HepG2 (cell line): Measurements from ENCODE around the gene SCT. TPM values are rescaled to one million over a fixed set of nuclear protein-coding genes. Genes with fewer than 3 reads are reported as not detected.

ENCODE experiments used
- HNF4G ChIP-seq, 2 experiments: sonication (generic) in 1 of 2; formaldehyde crosslinking in 1 of 2; IDR thresholded peaks; 2 replicates each; pipeline versions ENCODE4 v1.4.0 to v1.6.1; 2011 to 2020; ENCODE audit warnings: borderline replicate concordance in 2 of 2, low read depth in 2 of 2, mild to moderate bottlenecking in 2 of 2, low read length in 1 of 2, missing genetic modification reagents in 1 of 2, moderate library complexity in 1 of 2
- RBM22 ChIP-seq: fragments of 200-400 bp; formaldehyde crosslinking; optimal IDR thresholded peaks from 2 replicates; pipeline ENCODE3; 2017; ENCODE audit warnings: mild to moderate bottlenecking, low read length, moderate library complexity
- SMARCE1 ChIP-seq: fragments of 450-650 bp; IDR thresholded peaks from 2 replicates; pipeline ENCODE4 v1.6.1; 2017; ENCODE audit warnings: borderline replicate concordance
- ZBED4 ChIP-seq: sonication (generic); formaldehyde crosslinking; IDR thresholded peaks from 2 replicates; pipeline ENCODE4 v1.4.0; 2020; ENCODE audit warnings: missing genetic modification reagents, borderline replicate concordance
- ZBTB43 ChIP-seq: sonication (generic); formaldehyde crosslinking; conservative IDR thresholded peaks from 2 replicates; pipeline ENCODE4 v1.4.0; 2020; ENCODE audit warnings: missing genetic modification reagents
- ZFP1 ChIP-seq: IDR thresholded peaks from 2 replicates; pipeline ENCODE4 v1.6.1; 2016
- ZHX1 ChIP-seq: sonication (generic); formaldehyde crosslinking; IDR thresholded peaks from 2 replicates; pipeline ENCODE4 v1.8.1; 2022; ENCODE audit warnings: low read depth, mild to moderate bottlenecking, missing genetic modification reagents
- ZNF274 ChIP-seq: sonication (generic); formaldehyde crosslinking; IDR thresholded peaks from 2 replicates; pipeline ENCODE4 v1.5.1; 2020; ENCODE audit warnings: mild to moderate bottlenecking, missing genetic modification reagents
- ZNF318 ChIP-seq: sonication (generic); formaldehyde crosslinking; IDR thresholded peaks from 2 replicates; pipeline ENCODE4 v1.4.0; 2020; ENCODE audit warnings: mild to moderate bottlenecking, missing genetic modification reagents
- polyA plus RNA-seq, 8 experiments: library from polyadenylated mRNA; depleted of rRNA in 3 of 8; stranded (reverse) in 7 of 8; unstranded in 1 of 8; fragments of >200 nt; fragmentation: Illumina TruSeq in 4 of 8; extraction: Trizol in 4 of 8; gene quantifications; 2 replicates each; pipeline versions ENCODE4 v1.2.1 to v1.2.3, GENCODE V29; 2011 to 2016; ENCODE audit warnings: low read depth in 4 of 8, missing spikeins in 1 of 8, mixed read lengths in 1 of 8; ENCODE audit not compliant: insufficient read depth in 1 of 8
- total RNA-seq, 5 experiments: library from RNA; depleted of rRNA; stranded (reverse); fragments of >200 nt; fragmentation: Illumina TruSeq; extraction: Trizol; gene quantifications; 2 replicates each; pipeline ENCODE4 v1.2.3, GENCODE V29; 2016; ENCODE audit warnings: low read depth in 1 of 5

SCT gene
- total and polyA plus RNA-seq, 2 of the 13 experiments (the other 11 are each of a cell fraction or from before 2014, with no cell fraction given) = not detected

- TF ChIP-seq HNF4G (IDR thresholded peaks at IDR 0.05; ENCODE audit: borderline replicate concordance, low read depth, low read length) (peak; percentile 82), HNF4G (CRISPR knock-in tag; IDR thresholded peaks at IDR 0.05; ENCODE audit: borderline replicate concordance, low read depth) (no peak; the same call in 1 of the 2 replicates), ZNF318 (CRISPR knock-in tag) (no peak), ZHX1 (CRISPR knock-in tag) (no peak), ZNF274 (peak; percentile 57; the same call in 1 of the 2 replicates), SMARCE1 (no peak), ZBTB43 (CRISPR knock-in tag) (no peak), ZFP1 (no peak), RBM22 (peak; percentile 5), ZBED4 (no peak)
These were observed 2.0 kb downstream of the SCT start, which contains the start of gene CDHR5 (continued) for GRCh38 chr11:624705-625635.
